Kidney glomerular epithelial cell (primary cell): ENCODE data around the gene RHBDD1.

Experiments
- DNase-seq: peaks from one replicate; lab custom pipeline; 2025; lab: John Stamatoyannopoulos, UW

RHBDD1 gene

DNA sequence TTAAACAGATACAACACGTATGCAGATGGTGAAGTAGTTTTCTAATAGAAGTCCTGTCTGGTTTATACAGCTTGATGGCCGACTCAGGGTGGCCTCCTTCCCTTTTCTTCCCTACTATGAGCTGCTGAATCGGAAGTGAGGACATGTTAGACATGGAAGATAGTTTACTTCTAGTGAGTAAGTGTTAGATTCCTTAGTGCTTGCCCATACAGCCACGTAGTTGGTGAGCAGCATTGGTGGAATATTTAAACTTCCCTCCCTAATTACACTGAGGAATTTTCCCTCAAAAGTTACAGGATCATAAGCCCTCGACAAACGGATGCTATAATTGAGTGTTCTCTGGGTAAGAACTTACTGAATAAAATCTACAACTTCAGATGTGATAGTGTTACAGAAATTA, 52.1 kb downstream of the RHBDD1 start:
- DNase-seq: no peak

- DNase-seq: no peak
These were observed 52.6 kb downstream of the RHBDD1 start for GRCh38 chr2:226888378-226888965.

DNA sequence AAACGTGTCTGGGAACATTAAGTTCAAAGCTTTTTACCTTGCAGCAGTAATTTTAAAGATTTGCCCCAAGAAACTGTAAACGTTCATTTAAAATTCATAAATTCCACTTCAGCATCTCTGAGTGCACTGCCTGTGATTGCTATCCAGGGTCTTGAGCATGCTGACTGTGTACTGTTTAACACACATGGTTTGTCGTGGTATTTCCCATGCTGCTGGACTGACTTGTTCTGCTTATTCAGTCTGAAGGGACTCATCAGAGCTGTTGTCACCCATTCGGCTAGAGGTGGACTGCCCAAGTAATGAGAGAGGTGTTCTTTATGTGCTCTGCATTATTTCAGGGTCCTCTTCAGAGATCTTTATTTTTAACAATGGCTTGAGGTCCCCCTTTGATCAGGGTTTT, 53.1 kb downstream of the RHBDD1 start:
- no peak for DNase-seq

DNA sequence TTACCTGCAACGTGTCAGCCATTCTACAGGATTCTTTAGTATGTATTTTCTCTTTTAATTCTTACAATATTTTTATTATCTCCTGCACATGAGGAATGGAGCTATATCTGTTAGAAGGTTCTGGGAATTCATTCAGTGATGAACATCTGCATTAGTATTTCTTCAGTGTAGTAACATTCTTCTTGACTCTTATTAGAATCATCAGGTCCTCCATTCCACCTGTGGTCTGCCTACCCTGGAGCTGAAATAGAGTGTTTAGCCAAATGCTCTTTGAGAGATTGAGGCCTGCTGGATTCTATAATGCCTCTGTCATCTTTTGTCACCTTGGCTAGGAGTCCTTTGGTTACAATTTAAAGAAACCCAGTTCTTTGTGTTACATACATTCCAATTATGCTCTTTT, 54.4 kb downstream of the RHBDD1 start:
- no peak for DNase-seq

DNA sequence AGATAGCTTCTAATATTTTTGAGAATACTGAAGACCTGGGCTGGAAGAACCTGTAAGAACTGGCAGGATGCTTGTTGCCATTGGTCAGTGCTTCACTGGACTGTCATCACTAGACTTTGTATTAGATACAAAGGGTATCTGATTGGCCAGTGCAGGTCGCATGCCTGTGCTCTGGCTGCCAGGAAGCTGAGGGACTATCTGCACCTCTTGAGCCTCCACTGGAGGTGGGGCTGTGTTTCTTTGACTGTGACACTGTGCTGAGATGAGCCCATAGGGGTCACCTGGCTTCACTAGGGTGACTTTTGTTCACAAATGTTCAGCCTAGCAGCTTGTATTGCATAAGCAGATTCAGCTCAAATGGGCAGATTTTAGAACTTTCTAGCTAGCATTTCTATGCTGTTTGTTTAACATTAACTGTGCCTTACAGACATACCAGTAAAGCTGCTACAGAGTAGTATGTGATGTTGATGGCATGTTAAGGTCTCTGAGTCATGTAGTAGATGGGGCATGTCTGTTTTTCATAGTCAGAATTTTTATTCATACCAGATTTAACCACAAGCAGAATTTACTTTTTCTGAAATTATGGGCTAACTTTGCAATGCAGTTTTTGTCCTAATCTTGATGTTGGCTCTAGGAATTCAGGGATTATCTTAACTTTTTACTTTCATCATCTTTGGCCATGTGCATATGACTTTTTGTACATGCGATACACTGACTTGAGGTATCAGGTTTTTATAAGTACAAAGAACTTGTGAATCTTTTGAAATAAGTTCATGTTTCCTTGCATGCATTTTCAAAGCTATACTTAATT, 56.1 kb downstream of the RHBDD1 start:
- peak; percentile 8 for DNase-seq

DNA sequence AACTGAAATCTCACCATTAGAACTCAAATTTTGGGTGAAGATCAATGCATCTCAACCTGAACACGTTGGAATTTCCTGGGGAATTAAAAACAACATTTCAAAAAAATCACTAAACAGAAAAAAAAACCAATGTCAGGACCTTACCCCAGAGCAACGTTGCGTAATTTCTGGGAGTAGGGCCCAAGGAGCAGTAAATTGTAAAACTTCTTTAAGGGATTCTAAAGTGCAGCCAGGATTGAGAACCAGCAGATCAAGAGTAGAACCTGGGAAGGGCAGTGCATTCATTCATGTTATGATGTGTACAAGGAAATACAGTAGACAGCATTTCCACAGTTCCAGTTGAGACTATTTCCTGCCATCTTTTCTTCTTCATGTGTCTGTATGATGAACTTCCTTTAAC, 56.9 kb downstream of the RHBDD1 start:
- no peak for DNase-seq

GRCh38 chr2:226893216-226893615, 57.4 kb downstream of the RHBDD1 start:
- no peak for DNase-seq

GRCh38 chr2:226894752-226895151, 58.9 kb downstream of the RHBDD1 start:
- DNase-seq: no peak

DNA sequence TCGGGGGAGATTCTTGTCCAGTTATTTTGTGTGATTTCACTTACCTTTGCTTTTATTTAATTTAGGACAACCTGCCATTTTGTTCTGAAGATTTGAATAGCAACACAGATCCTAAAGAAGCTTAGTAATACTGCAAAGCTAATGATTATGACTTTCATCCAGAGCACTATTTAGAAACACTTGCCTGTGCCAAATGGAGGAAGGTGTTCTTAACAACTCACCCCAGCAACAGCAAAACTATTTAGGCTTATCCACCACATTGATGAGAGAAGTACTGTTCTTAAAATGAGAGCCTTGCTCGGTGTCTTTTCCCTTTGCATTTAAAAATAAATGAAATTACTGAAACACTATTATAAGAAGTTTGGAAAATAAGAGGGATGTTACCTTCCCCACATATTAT, 59.7 kb downstream of the RHBDD1 start:
- DNase-seq: no peak

DNA sequence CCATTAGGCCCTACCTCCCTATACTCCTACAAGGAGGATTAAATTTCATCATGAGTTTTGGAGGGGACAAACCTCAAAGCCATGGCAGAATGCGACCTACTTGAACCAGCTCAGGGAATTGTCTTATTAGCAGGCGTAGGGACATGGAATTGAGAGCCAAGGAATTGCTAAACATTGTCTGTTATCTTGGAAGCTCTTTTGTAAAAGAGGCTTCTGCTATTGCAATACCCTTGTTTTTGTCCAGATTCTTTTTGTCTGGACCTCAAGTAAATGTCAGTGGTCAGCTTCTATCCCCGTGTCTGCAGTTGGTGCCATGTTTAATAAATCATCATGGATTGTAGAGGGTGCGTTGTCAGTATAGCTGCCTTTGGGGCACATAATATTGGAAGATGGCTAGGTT, 62.3 kb downstream of the RHBDD1 start:
- no peak for DNase-seq

GRCh38 chr2:226898897-226899296, 63.0 kb downstream of the RHBDD1 start:
- DNase-seq: no peak

DNA sequence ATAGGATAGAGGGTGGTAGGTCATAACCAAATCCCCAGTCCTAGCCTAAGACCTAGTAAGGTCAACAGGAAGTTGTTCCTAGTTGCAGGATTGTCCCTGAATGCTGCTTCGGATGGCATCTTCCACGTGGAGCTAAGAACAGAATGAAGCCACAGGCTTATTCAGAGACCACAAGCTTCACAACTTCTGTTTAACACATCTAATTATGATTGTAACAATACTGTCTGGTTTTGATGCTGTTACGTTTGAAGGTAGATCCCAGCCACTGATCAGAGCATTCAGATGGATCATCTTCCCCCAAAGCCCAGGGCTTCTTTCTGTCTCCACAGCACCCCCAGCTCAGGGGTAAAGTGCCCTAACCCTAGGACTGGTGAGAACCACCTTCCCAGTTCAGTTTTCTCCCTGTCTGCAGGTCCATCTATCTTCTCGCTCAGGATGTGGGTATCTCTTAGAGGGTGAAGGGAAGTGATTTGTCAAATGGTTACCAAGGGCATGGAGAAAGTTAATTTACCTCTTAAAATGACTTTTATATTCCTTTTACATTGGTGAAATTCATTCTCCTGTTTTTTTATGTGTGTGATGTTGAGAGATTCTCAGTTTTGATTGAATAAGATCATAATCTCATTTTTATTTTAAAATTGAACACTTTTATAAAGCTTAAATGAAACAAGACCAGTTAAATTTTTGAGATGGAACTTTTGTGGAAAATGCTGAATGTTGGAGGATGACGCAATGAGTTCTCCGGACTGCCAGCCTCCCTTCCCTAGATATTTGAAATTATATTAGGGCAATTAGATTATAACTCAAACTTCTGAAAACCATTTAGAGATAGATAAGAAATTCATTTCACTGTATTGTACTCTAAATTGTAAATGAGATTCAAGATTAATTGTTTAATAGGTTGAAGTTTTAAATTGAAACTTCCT, 66.5 kb downstream of the RHBDD1 start:
- DNase-seq: no peak

DNA sequence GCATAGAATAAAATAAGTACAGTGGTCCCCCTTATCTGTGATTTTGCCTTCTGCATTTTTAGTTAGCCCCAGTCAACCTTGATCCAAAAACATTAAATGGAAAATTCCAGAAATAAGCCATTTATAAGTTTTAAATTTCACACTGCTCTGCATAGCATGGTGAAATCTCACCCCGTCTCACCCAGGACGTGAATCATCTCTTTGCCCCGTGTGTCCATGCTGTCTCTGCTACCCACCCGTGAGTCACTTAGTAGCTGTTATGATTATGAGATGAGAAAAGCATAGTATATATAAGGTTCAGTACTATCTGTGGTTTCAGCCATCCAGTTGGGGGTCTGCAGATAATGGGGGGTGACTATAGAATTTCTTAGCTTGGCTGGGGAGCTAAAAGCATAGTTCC, 67.3 kb downstream of the RHBDD1 start:
- peak; percentile 33 for DNase-seq

GRCh38 chr2:226904592-226904991, 68.7 kb downstream of the RHBDD1 start:
- DNase-seq: no peak

DNA sequence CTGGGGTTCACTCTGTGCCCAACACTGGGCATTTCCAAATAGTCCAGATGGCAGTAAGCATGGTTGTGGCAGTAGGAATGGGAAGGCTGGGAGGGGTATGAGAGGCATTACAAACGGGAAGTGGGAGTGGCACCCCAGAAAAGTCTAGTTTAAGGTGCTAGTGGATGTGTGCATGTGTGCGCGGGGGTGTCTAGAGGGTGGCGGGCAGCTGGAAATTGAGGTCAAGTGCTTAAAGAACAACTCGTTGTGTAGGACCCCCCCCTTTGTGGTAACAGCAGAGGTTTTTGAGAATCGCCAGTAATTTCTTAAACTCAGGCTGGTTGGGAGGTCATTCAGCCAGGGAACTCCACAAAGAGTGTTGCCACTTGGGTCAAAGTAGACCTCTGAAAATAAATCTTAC, 69.9 kb downstream of the RHBDD1 start:
- no peak for DNase-seq

DNA sequence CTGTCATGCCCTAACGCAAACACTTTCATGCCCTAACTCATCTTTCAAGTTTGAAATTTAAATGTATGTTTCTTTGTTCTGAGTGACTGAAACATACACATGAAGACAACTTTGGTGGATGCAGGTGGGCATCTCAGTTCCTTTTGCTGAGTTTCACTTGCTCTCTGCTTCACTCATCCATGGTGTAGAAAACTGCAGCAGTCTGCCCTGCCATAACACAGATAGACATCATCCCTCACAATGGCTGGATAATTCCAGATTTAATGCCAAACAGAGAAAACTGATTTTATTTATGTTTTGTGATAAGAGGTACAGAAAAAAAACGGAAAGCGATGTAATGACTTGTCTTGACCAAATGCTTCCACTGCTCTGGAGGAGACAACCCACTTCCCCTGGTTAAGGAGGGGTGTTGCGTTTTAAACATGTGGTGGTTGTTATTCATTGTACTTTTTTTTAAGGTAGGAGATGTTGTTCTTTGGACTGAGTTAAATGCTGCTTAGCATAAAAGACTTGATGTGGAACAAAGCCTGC, 70.4 kb downstream of the RHBDD1 start:
- no peak for DNase-seq

GRCh38 chr2:226909126-226909525, 73.3 kb downstream of the RHBDD1 start:
- no peak for DNase-seq

GRCh38 chr2:226909836-226910235, 74.0 kb downstream of the RHBDD1 start:
- no peak for DNase-seq

DNA sequence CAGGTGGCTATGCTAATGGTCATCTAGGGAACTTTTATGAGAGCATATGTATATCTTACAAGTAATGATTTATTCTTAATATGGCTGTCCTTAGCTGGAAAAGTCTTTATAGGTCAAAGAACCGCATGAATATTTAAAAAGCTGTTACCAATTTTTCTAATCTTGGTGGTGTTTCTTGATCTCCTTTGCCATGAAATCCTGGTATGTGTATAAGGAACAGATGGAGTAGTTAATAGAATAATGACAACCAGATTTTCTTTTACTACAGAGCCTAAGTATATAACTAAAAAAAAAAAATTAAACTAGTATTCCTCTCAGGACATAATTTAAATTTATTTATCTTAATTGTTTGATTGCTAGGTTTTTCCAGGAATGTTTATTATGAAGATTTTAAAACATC, 74.5 kb downstream of the RHBDD1 start:
- DNase-seq: no peak

DNA sequence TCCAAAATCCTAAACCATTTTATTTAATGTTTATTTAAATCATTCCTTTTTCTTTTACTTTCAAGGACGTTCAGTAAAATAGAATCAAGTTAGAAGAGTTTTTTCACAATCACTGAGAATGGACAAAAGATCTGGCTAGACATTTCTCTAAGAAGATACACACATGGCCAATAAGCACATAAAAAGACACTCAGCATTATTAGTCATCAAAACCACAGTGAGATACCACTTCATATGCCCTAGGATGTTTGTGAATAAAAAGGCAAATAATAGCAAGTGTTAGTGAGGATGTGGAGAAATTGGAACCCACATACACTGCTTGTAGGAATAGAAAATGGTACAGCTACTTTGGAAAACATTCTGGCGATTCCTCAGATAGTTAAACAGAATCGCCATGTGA, 76.1 kb downstream of the RHBDD1 start:
- DNase-seq: no peak

- DNase-seq: no peak
These were observed 77.8 kb downstream of the RHBDD1 start for GRCh38 chr2:226913641-226914040.

DNA sequence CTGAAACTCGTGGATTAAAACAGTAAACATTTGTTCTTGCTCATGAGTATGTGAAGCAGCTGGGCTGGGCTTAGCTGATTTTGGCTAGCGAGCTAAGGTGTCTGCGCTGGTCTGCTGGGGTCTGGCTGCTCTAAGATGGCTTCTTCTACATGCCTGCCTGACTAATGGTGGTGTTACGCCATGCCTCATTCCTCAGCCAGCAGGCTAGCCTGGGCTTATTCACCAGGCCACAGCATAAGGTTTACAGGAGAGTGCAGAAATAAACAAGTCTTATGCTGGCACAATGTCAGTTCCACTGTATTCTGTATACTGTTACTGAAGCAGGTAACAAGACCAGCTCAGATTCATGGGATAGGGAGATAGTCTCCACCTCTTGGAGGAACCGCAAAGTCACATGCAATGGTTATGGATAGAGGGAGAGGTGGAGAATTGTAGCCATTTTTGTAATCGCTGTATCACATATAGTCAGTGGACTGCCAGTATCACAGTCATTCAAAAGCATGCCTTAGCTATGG, 80.0 kb downstream of the RHBDD1 start:
- DNase-seq: no peak
